Breast epithelium (tissue), 4 donors: ENCODE results near the gene PPFIA1. TPM values are rescaled to one million over a fixed set of nuclear protein-coding genes. Genes with fewer than 3 reads are reported as not detected.

ENCODE experiments used
- DNase-seq, 2 donors: peaks; one replicate each; pipeline ENCODE4 v3.0.0-alpha.2; 2019; ENCODE audit warnings: low spot score in 2 of 2
- H3K27ac ChIP-seq, 2 donors: fragments of 200-600 bp; sonication (generic) in 1 of 2; one replicate each; pipeline ENCODE4 v1.5.1; 2016 to 2019; ENCODE audit warnings: mild to moderate bottlenecking in 1 of 2
- H3K27me3 ChIP-seq, 2 donors: fragments of 200-600 bp; sonication (generic) in 1 of 2; one replicate each; pipeline versions ENCODE4 v1.5.1 to v1.6.0; 2017 to 2019; ENCODE audit warnings: control low read depth in 1 of 2, mild to moderate bottlenecking in 1 of 2
- H3K36me3 ChIP-seq: fragments of 200-600 bp; one replicate; pipeline ENCODE4 v1.5.1; 2019
- H3K4me1 ChIP-seq, 2 donors: fragments of 200-600 bp; sonication (generic); one replicate each; pipeline ENCODE4 v1.5.1; 2016 to 2019; ENCODE audit warnings: control low read depth in 1 of 2
- H3K4me3 ChIP-seq, 3 donors: fragments of 200-600 bp; sonication (generic); 1 replicate in 2 of 3; 2 replicates in 1 of 3; pipeline ENCODE4 v1.5.1; 2016 to 2019; ENCODE audit warnings: mild to moderate bottlenecking in 3 of 3, moderate library complexity in 2 of 3
- H3K9me3 ChIP-seq, 2 donors: fragments of 200-600 bp; sonication (generic) in 1 of 2; one replicate each; pipeline ENCODE4 v1.5.1; 2016 to 2019; ENCODE audit warnings: control low read depth in 1 of 2
- POLR2A ChIP-seq: fragments of 450-650 bp; IDR thresholded peaks from one replicate; pipeline ENCODE4 v1.6.1; 2016; ENCODE audit warnings: antibody characterized with exemption, mild to moderate bottlenecking, moderate library complexity
- POLR2AphosphoS5 ChIP-seq, 3 donors: sonication (generic); formaldehyde crosslinking; IDR thresholded peaks; one replicate each; pipeline ENCODE4 v1.6.1; 2017; ENCODE audit warnings: antibody characterized with exemption in 3 of 3
- intact Hi-C: fragments of 100-400 bp; cut with DNase I; formaldehyde crosslinking; loops from one replicate; pipeline ENCODE4 v1.15.1; 2023; ENCODE audit warnings: low total_unique reads
- total RNA-seq, 3 donors: library from RNA; depleted of rRNA; stranded (reverse); fragments of >200 nt; gene quantifications; one replicate each; pipeline ENCODE4 v1.1.0, GENCODE V29; 2016
- TF ChIP-seq, protein P1 (sequence below), 3 donors: fragments of 450-650 bp; IDR thresholded peaks; one replicate each; pipeline ENCODE4 v1.5.1; 2016 to 2017; ENCODE audit warnings: antibody characterized with exemption in 3 of 3, mild to moderate bottlenecking in 3 of 3, moderate library complexity in 3 of 3

The PPFIA1 gene
- total RNA-seq, 3 donors from 2014 or later: 52.2 to 80.8 (median 78.0) TPM

DNA sequence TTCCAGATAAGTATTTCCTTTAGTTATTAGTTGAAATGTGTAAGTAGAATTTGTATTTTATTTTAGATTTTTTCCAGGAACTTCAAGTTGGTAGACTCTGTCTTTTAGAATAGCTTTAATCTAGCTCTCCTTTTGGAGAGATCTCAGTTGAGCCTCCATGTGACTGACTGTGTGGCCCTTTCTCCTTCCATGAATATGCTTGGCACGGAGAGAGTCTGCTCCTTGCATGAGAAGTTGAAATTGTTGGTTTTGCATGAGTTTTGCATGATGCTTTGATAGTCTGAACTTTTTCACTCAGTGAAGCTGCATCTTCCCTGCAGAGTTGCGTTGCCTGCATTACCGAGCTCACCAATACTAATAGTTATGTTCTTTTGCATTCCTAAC lies 95.0 kb downstream of the PPFIA1 start:
- Histone ChIP-seq H3K27me3 (no peaks in the 10 kb centered on the region), H3K27ac (no peak overlapping the region), H3K9me3 (no peaks in the 10 kb centered on the region), H3K36me3 (peaks cover 12% of the 10 kb centered on the region), H3K4me1 (no peaks in the 10 kb centered on the region), H3K4me3 (no peak overlapping the region)
- DNase-seq: peak in 1 of 2 donors; percentile 2
- intact Hi-C loops: no loop called here
- no peak for TF ChIP-seq POLR2AphosphoS5 (IDR thresholded peaks at IDR 0.05)
- TF ChIP-seq, protein P1, sequence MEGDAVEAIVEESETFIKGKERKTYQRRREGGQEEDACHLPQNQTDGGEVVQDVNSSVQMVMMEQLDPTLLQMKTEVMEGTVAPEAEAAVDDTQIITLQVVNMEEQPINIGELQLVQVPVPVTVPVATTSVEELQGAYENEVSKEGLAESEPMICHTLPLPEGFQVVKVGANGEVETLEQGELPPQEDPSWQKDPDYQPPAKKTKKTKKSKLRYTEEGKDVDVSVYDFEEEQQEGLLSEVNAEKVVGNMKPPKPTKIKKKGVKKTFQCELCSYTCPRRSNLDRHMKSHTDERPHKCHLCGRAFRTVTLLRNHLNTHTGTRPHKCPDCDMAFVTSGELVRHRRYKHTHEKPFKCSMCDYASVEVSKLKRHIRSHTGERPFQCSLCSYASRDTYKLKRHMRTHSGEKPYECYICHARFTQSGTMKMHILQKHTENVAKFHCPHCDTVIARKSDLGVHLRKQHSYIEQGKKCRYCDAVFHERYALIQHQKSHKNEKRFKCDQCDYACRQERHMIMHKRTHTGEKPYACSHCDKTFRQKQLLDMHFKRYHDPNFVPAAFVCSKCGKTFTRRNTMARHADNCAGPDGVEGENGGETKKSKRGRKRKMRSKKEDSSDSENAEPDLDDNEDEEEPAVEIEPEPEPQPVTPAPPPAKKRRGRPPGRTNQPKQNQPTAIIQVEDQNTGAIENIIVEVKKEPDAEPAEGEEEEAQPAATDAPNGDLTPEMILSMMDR (IDR thresholded peaks at IDR 0.05): no peak
- TF ChIP-seq POLR2A: no peak

DNA sequence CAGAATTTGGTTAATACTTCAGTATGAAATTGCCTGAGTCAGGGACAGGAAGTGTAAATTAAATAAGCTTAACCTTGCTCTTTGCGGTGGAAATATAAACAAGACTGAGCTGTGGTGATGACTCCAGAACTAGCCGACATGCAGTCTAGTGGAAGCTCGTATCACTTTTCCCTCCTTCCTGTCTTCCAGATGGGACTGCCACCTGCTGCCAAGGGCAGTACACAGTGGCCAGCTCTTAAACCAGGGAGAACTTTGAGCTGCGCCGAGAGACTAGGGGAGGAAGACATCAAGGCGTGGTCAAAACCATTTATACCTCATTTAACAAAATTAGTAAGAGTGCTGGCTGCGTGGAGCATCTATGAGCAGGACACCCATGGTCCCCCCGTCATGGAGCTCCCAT lies 96.6 kb downstream of the PPFIA1 start:
- TF ChIP-seq POLR2A (no peak), POLR2AphosphoS5 (IDR thresholded peaks at IDR 0.05) (no peak)
- TF ChIP-seq, protein P1 (IDR thresholded peaks at IDR 0.05): no peak
- Histone ChIP-seq H3K4me3 (no peak overlapping the region), H3K4me1 (no peaks in the 10 kb centered on the region), H3K27me3 (no peaks in the 10 kb centered on the region), H3K9me3 (no peaks in the 10 kb centered on the region), H3K36me3 (peaks cover 12% of the 10 kb centered on the region), H3K27ac (no peak overlapping the region)
- intact Hi-C loops: no loop called here
- DNase-seq: peak in 1 of 2 donors; percentile 11

DNA sequence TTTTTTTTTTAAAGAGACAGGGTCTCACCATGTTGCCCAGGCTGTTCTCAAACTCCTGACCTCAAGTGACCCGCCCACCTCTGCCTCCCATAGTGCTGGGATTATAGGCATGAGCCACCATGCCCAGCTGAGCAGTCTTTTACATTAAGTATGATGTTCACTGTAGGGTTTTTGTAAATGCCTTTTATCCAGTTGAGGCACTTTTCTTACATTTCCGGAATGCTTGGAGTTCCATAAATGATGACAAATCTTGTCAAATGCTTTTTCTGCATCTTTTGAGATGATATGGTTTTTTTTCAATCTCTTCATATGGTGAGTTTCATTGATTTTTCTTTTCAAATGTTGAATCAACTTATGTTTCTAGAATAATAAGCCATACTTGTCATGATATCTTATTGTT lies 98.5 kb downstream of the PPFIA1 start:
- intact Hi-C loops: no loop called here
- H3K9me3 ChIP-seq: no peaks in the 10 kb centered on the region
- TF ChIP-seq POLR2AphosphoS5 (IDR thresholded peaks at IDR 0.05): no peak
- TF ChIP-seq POLR2A: no peak
- TF ChIP-seq, protein P1 (IDR thresholded peaks at IDR 0.05): no peak
- H3K4me3 ChIP-seq: no peak overlapping the region
- no peak overlapping the region for H3K27ac ChIP-seq
- H3K4me1 ChIP-seq: no peaks in the 10 kb centered on the region
- no peaks in the 10 kb centered on the region for H3K36me3 ChIP-seq
- H3K27me3 ChIP-seq: no peaks in the 10 kb centered on the region
- peak in 1 of 2 donors; percentile 4 for DNase-seq

DNA sequence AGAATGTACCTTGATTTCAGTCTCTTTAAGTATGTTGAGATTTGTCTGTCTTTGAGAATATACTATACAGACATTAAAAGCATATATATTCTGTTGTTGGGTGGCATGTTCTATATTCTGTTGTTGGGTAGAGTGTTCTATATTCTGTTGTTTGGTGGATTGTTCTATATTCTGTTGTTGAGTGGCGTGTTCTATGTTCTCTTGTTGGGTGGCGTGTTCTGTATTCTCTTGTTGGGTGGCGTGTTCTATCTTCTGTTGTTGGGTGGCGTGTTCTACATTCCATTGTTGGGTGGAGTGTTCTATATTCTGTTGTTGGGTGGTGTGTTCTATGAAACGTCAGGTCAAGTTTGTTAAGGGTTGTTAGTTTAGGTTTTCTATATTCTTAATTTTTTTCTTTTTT lies 100.8 kb downstream of the PPFIA1 start:
- Histone ChIP-seq H3K4me1 (no peaks in the 10 kb centered on the region), H3K27me3 (no peaks in the 10 kb centered on the region), H3K27ac (no peak overlapping the region), H3K4me3 (no peak overlapping the region), H3K9me3 (no peaks in the 10 kb centered on the region), H3K36me3 (no peaks in the 10 kb centered on the region)
- TF ChIP-seq, protein P1 (IDR thresholded peaks at IDR 0.05): no peak
- intact Hi-C loops: no loop called here
- no peak for DNase-seq

DNA sequence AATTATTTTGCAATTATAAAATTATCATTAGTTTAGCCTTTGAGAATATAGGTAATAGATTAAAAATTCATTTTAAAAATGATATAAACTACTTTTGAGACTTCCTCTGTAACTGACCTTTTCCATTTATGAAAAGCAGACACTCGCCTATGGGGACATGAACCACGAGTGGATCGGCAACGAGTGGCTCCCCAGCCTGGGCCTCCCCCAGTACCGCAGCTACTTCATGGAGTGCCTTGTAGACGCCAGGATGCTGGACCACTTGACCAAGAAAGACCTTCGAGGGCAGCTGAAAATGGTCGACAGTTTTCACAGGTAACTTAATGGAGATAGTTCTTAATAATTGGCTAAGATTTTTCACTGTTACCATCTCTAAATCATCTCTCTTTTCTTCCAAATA lies 101.6 kb downstream of the PPFIA1 start:
- Histone ChIP-seq H3K9me3 (no peaks in the 10 kb centered on the region), H3K27me3 (no peaks in the 10 kb centered on the region), H3K4me3 (no peak overlapping the region), H3K4me1 (no peaks in the 10 kb centered on the region), H3K36me3 (no peaks in the 10 kb centered on the region), H3K27ac (no peak overlapping the region)
- TF ChIP-seq POLR2A (no peak), POLR2AphosphoS5 (IDR thresholded peaks at IDR 0.05) (no peak)
- TF ChIP-seq, protein P1 (IDR thresholded peaks at IDR 0.05): no peak
- no peak for DNase-seq
- intact Hi-C loops: no loop called here
